K562 (cell line): ENCODE results near the gene CHPF2. TPM values are rescaled to one million over a fixed set of nuclear protein-coding genes. Genes with fewer than 3 reads are reported as not detected.

Experiments used
- CUX1 ChIP-seq: fragments of 200-800 bp; sonication (Bioruptor generic); IDR thresholded peaks from 2 replicates; pipeline ENCODE4 v1.6.1; 2016; ENCODE audit warnings: missing genetic modification characterization, missing compliant biosample characterization
- RBBP5 ChIP-seq: fragments of 200-600 bp; sonication (generic); IDR thresholded peaks from 2 replicates; pipeline ENCODE4 v1.6.1; 2012; ENCODE audit warnings: borderline replicate concordance, mild to moderate bottlenecking, low read length, control low read depth, inconsistent platforms; ENCODE audit not compliant: insufficient read depth, poor library complexity, severe bottlenecking
- SAP30 ChIP-seq: fragments of 200-600 bp; sonication (generic); IDR thresholded peaks from 2 replicates; pipeline ENCODE4 v1.6.1; 2012; ENCODE audit warnings: borderline replicate concordance, low read depth, mild to moderate bottlenecking, moderate library complexity, low read length, control low read depth, inconsistent platforms; ENCODE audit not compliant: insufficient read depth, poor library complexity, severe bottlenecking
- SETDB1 ChIP-seq: IDR thresholded peaks from one replicate; pipeline ENCODE4 v1.6.1; 2012; ENCODE audit warnings: low read length, control low read depth, inconsistent platforms
- SMAD4 ChIP-seq: fragments of 250-450 bp; sonication (Bioruptor Pico); conservative IDR thresholded peaks from 2 replicates; pipeline ENCODE4 v1.8.0; 2021; ENCODE audit warnings: inconsistent platforms, mild to moderate bottlenecking, moderate library complexity
- ZNF165 ChIP-seq: fragments of 250-450 bp; sonication (Bioruptor Pico); IDR thresholded peaks from 2 replicates; pipeline ENCODE4 v1.4.0; 2020; ENCODE audit warnings: borderline replicate concordance
- ZNF277 ChIP-seq: fragments of 250-450 bp; sonication (Bioruptor Pico); IDR thresholded peaks from 2 replicates; pipeline ENCODE4 v1.8.0; 2022; ENCODE audit warnings: inconsistent platforms, mild to moderate bottlenecking, moderate library complexity, borderline replicate concordance
- ZNF354B ChIP-seq: fragments of 250-450 bp; sonication (Bioruptor Pico); IDR thresholded peaks from 2 replicates; pipeline ENCODE4 v1.4.0; 2020
- ZNF445 ChIP-seq: fragments of 250-450 bp; sonication (Bioruptor Pico); IDR thresholded peaks from 2 replicates; pipeline ENCODE4 v1.4.0; 2020; ENCODE audit warnings: low read depth, mild to moderate bottlenecking, moderate library complexity
- polyA plus RNA-seq, 8 experiments: library from polyadenylated mRNA; depleted of rRNA in 4 of 8; stranded (reverse) in 5 of 8; unstranded in 3 of 8; fragments of >200 nt; fragmentation: Nextera tagmentation in 2 of 8; fragmentation: Illumina TruSeq in 1 of 8; extraction: Ambion mirVana in 2 of 8; extraction: Trizol in 1 of 8; gene quantifications; 2 replicates each; pipeline versions ENCODE4 v1.2.1 to v1.2.3, GENCODE V29; 2011 to 2014; ENCODE audit warnings: inconsistent platforms in 1 of 8, missing spikeins in 1 of 8
- total RNA-seq, 7 experiments: library from RNA; depleted of rRNA in 6 of 7; stranded (reverse); fragments of >200 nt in 6 of 7; fragmentation: Illumina TruSeq in 2 of 7; extraction: Trizol in 2 of 7; gene quantifications; 2 replicates each; pipeline versions ENCODE4 v1.2.1 to v1.2.3, GENCODE V29; 2011 to 2021; ENCODE audit warnings: low replicate concordance in 1 of 7
- TF ChIP-seq, protein P1 (sequence below): sonication (generic); formaldehyde crosslinking; IDR thresholded peaks from 2 replicates; pipeline ENCODE4 v1.8.1; 2023; ENCODE audit warnings: mild to moderate bottlenecking, missing genetic modification reagents

The CHPF2 gene
- total and polyA plus RNA-seq, 9 of the 15 experiments (the other 6 are each of a cell fraction or from before 2014, with no cell fraction given) = 0.08 to 32.8 (median 10.5) TPM

GRCh38 chr7:151226875-151227782 lies 5.2 kb upstream of the CHPF2 start, which contains the start of gene ABCF2 (continued):
- TF ChIP-seq, protein P1, sequence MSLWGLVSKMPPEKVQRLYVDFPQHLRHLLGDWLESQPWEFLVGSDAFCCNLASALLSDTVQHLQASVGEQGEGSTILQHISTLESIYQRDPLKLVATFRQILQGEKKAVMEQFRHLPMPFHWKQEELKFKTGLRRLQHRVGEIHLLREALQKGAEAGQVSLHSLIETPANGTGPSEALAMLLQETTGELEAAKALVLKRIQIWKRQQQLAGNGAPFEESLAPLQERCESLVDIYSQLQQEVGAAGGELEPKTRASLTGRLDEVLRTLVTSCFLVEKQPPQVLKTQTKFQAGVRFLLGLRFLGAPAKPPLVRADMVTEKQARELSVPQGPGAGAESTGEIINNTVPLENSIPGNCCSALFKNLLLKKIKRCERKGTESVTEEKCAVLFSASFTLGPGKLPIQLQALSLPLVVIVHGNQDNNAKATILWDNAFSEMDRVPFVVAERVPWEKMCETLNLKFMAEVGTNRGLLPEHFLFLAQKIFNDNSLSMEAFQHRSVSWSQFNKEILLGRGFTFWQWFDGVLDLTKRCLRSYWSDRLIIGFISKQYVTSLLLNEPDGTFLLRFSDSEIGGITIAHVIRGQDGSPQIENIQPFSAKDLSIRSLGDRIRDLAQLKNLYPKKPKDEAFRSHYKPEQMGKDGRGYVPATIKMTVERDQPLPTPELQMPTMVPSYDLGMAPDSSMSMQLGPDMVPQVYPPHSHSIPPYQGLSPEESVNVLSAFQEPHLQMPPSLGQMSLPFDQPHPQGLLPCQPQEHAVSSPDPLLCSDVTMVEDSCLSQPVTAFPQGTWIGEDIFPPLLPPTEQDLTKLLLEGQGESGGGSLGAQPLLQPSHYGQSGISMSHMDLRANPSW (CRISPR knock-in tag) = no peak; the same call in 1 of the 2 replicates
- no peak for TF ChIP-seq SETDB1
- peak; percentile 83 for TF ChIP-seq SAP30
- TF ChIP-seq ZNF165 = peak; percentile 13; the same call in 1 of the 2 replicates
- peak; percentile 66 for TF ChIP-seq RBBP5
- no peak for TF ChIP-seq ZNF445
- 0 out of 2 replicates have a peak, but pooled peaks have one; percentile 8 for TF ChIP-seq SMAD4 (CRISPR knock-in tag)
- no peak for TF ChIP-seq ZNF354B (CRISPR knock-in tag)
- TF ChIP-seq CUX1 = no peak
- TF ChIP-seq ZNF277 (CRISPR knock-in tag) = no peak
